OCI-LY3 (cell line): ENCODE results near the gene FARP1.

Experiments used
- EZH2phosphoT487 ChIP-seq: fragments of 200-600 bp; shearing (Covaris generic); IDR thresholded peaks from 2 replicates; pipeline ENCODE4 v1.6.1; 2018; ENCODE audit warnings: antibody characterized with exemption, mixed run types, low read depth
- TF ChIP-seq, protein P1 (sequence below): fragments of 200-600, 300-600 bp; sonication (generic); IDR thresholded peaks from 2 replicates; pipeline ENCODE4 v1.5.1; 2014; ENCODE audit warnings: antibody characterized with exemption, low read length, low read depth

DNA sequence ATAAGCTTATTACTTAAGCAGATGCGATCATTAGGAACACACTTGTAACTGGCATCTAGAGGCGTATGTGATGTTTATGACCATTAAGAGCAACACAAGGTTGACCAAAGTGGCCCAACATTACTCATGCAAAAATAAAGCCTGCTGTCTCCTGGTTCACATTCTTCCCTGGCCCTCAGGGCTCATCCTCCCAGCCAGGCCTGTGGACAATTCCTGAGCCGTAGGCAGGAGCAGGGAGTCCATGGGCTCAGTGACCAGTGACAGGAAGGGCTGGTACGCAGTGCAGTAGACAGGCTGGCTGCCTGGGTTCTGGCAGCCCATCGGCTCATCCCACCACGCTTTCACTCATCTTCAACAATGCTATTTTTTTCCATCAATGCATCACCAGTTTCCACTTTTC is 328.0 kb downstream of the FARP1 start:
- TF ChIP-seq, protein P1, sequence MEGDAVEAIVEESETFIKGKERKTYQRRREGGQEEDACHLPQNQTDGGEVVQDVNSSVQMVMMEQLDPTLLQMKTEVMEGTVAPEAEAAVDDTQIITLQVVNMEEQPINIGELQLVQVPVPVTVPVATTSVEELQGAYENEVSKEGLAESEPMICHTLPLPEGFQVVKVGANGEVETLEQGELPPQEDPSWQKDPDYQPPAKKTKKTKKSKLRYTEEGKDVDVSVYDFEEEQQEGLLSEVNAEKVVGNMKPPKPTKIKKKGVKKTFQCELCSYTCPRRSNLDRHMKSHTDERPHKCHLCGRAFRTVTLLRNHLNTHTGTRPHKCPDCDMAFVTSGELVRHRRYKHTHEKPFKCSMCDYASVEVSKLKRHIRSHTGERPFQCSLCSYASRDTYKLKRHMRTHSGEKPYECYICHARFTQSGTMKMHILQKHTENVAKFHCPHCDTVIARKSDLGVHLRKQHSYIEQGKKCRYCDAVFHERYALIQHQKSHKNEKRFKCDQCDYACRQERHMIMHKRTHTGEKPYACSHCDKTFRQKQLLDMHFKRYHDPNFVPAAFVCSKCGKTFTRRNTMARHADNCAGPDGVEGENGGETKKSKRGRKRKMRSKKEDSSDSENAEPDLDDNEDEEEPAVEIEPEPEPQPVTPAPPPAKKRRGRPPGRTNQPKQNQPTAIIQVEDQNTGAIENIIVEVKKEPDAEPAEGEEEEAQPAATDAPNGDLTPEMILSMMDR = no peak
- no peak for TF ChIP-seq EZH2phosphoT487
